CD14-positive monocyte (primary cell): ENCODE measurements around the gene ACTR3. TPM values are rescaled to one million over a fixed set of nuclear protein-coding genes. Genes with fewer than 3 reads are reported as not detected.

ENCODE experiments used
- DNase-seq, 3 donors: peaks; one replicate each; pipeline ENCODE4 v3.0.0-alpha.2; 2011 to 2022
- H2AFZ ChIP-seq: 2 replicates; pipeline ENCODE4 v1.6.0; 2012; ENCODE audit warnings: mild to moderate bottlenecking, low read depth, low read length, inconsistent platforms; ENCODE audit not compliant: insufficient read depth, poor library complexity, severe bottlenecking
- H3K27ac ChIP-seq, 2 donors: 1 replicate in 1 of 2; 2 replicates in 1 of 2; pipeline ENCODE4 v1.5.1; 2012 to 2013; ENCODE audit warnings: low read length in 2 of 2, control low read depth in 1 of 2, inconsistent platforms in 1 of 2, low read depth in 1 of 2, mild to moderate bottlenecking in 1 of 2
- H3K27me3 ChIP-seq, 2 donors: one replicate each; pipeline versions ENCODE4 v1.6.0 to v1.6.1; 2011 to 2013; ENCODE audit warnings: low read length in 2 of 2; ENCODE audit not compliant: control insufficient read depth in 2 of 2, insufficient read depth in 2 of 2
- H3K36me3 ChIP-seq, 2 donors: replicated peaks in 1 of 2; 1 replicate in 1 of 2; 2 replicates in 1 of 2; pipeline versions ENCODE4 v1.5.1 to v1.6.1; 2012 to 2013; ENCODE audit warnings: low read length in 2 of 2, control low read depth in 1 of 2, inconsistent platforms in 1 of 2, mild to moderate bottlenecking in 1 of 2; ENCODE audit not compliant: insufficient read depth in 2 of 2, control insufficient read depth in 1 of 2
- H3K4me1 ChIP-seq, 2 donors: 1 replicate in 1 of 2; 2 replicates in 1 of 2; pipeline versions ENCODE4 v1.5.1 to v1.6.1; 2012 to 2013; ENCODE audit warnings: low read length in 2 of 2, control low read depth in 1 of 2, inconsistent platforms in 1 of 2, mild to moderate bottlenecking in 1 of 2, moderate library complexity in 1 of 2; ENCODE audit not compliant: insufficient read depth in 2 of 2, control insufficient read depth in 1 of 2
- H3K4me2 ChIP-seq: replicated peaks from 2 replicates; pipeline ENCODE3; 2012; ENCODE audit warnings: low read length, moderate library complexity, mild to moderate bottlenecking; ENCODE audit not compliant: poor library complexity, severe bottlenecking; ENCODE audit errors: extremely low read depth
- H3K4me3 ChIP-seq, 3 experiments: fragments of 200-600 bp in 1 of 3; sonication (generic) in 1 of 3; replicated peaks in 1 of 3; 1 replicate in 2 of 3; 2 replicates in 1 of 3; pipeline ENCODE4 v1.5.1; 2011 to 2013; ENCODE audit warnings: low read length in 3 of 3, mild to moderate bottlenecking in 3 of 3, control low read depth in 2 of 3, low read depth in 2 of 3, inconsistent platforms in 1 of 3, moderate library complexity in 1 of 3
- H3K79me2 ChIP-seq: 2 replicates; pipeline ENCODE4 v1.6.0; 2012; ENCODE audit warnings: mild to moderate bottlenecking, control low read depth, inconsistent platforms, low read length, moderate library complexity; ENCODE audit not compliant: insufficient read depth
- H3K9ac ChIP-seq: 2 replicates; pipeline ENCODE4 v1.6.0; 2017; ENCODE audit warnings: low read length, mild to moderate bottlenecking; ENCODE audit not compliant: insufficient read depth, poor library complexity, severe bottlenecking
- H3K9me3 ChIP-seq, 2 donors: replicated peaks in 1 of 2; 1 replicate in 1 of 2; 2 replicates in 1 of 2; pipeline versions ENCODE4 v1.5.1 to v1.6.1; 2012 to 2013; ENCODE audit warnings: low read length in 2 of 2, control low read depth in 1 of 2; ENCODE audit not compliant: control insufficient read depth in 1 of 2, insufficient read depth in 1 of 2
- H4K20me1 ChIP-seq: 2 replicates; pipeline ENCODE4 v1.6.0; 2012; ENCODE audit warnings: mild to moderate bottlenecking, low read length, control low read depth, moderate library complexity; ENCODE audit not compliant: insufficient read depth
- H3K27ac Mint-ChIP-seq, 7 donors: one replicate each; pipeline ENCODE4 v1.8.0; 2020; ENCODE audit warnings: mild to moderate bottlenecking in 7 of 7, mixed read lengths in 7 of 7, moderate library complexity in 6 of 7, inconsistent platforms in 2 of 7
- H3K27me3 Mint-ChIP-seq, 3 donors: one replicate each; pipeline ENCODE4 v1.8.0; 2021 to 2022; ENCODE audit warnings: low read depth in 3 of 3, mild to moderate bottlenecking in 3 of 3, mixed read lengths in 3 of 3, moderate library complexity in 3 of 3, inconsistent platforms in 1 of 3
- H3K36me3 Mint-ChIP-seq, 2 donors: one replicate each; pipeline ENCODE4 v1.8.0; 2020; ENCODE audit warnings: mixed read lengths in 2 of 2, inconsistent platforms in 1 of 2, mild to moderate bottlenecking in 1 of 2
- H3K4me1 Mint-ChIP-seq: one replicate; pipeline ENCODE4 v1.8.0; 2020; ENCODE audit warnings: mild to moderate bottlenecking, mixed read lengths
- H3K4me3 Mint-ChIP-seq, 2 donors: one replicate each; pipeline ENCODE4 v1.8.0; 2020; ENCODE audit warnings: mild to moderate bottlenecking in 2 of 2, mixed read lengths in 2 of 2, moderate library complexity in 1 of 2
- H3K9me3 Mint-ChIP-seq, 7 donors: one replicate each; pipeline ENCODE4 v1.8.0; 2020 to 2022; ENCODE audit warnings: mixed read lengths in 7 of 7, mild to moderate bottlenecking in 6 of 7, moderate library complexity in 6 of 7, inconsistent platforms in 2 of 7
- WGBS: methylation state at CpG from one replicate; pipeline ENCODE4 v1.1.5; 2013; ENCODE audit warnings: missing lambda C conversion rate; ENCODE audit not compliant: insufficient coverage; 5-methylcytosine and 5-hydroxymethylcytosine counted together
- intact Hi-C, 2 donors: fragments of 100-400 bp; cut with micrococcal nuclease; formaldehyde crosslinking; loops; one replicate each; pipeline versions ENCODE4 v1.15.0 to v1.15.1; 2023
- polyA plus RNA-seq, 3 donors: library from polyadenylated mRNA; depleted of rRNA in 1 of 3; unstranded in 2 of 3; stranded (reverse) in 1 of 3; fragments of 300-500 nt in 2 of 3; fragments of >200 nt in 1 of 3; fragmentation: Illumina TruSeq in 2 of 3; gene quantifications; 1 replicate in 2 of 3; 2 replicates in 1 of 3; pipeline ENCODE4 v1.2.3, GENCODE V29; 2012 to 2021
- TF ChIP-seq, protein P1 (sequence below): fragments of 200-600 bp; IDR thresholded peaks from one replicate; pipeline ENCODE4 v1.8.0; 2022; ENCODE audit warnings: antibody characterized with exemption, mild to moderate bottlenecking

The ACTR3 gene
- polyA plus RNA-seq, 3 donors: 103 to 557 (median 464) TPM

DNA sequence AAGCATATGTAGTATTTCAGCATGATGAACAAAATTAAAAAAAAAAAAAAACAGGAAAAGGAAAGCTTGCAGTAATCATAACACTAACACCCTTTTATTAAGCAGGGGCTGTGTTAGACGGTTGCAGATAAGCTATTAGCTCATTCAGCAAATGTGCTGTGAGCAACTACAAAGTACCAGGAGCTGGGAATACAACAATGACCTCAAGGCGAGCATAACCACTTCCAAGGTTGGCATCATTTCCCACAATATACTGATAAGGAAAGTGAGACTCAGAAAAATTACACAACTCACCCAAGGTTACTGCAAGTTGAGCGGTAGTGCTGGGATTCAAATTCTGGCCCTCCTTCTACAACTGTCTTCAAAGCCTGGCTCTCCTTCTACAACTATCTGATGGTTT, 38.2 kb upstream of the ACTR3 start:
- no peak overlapping the region for H3K4me3 Mint-ChIP-seq
- peaks cover 23% of the 10 kb centered on the region for H3K4me1 Mint-ChIP-seq
- no peaks in the 10 kb centered on the region for H3K9me3 ChIP-seq
- TF ChIP-seq, protein P1, sequence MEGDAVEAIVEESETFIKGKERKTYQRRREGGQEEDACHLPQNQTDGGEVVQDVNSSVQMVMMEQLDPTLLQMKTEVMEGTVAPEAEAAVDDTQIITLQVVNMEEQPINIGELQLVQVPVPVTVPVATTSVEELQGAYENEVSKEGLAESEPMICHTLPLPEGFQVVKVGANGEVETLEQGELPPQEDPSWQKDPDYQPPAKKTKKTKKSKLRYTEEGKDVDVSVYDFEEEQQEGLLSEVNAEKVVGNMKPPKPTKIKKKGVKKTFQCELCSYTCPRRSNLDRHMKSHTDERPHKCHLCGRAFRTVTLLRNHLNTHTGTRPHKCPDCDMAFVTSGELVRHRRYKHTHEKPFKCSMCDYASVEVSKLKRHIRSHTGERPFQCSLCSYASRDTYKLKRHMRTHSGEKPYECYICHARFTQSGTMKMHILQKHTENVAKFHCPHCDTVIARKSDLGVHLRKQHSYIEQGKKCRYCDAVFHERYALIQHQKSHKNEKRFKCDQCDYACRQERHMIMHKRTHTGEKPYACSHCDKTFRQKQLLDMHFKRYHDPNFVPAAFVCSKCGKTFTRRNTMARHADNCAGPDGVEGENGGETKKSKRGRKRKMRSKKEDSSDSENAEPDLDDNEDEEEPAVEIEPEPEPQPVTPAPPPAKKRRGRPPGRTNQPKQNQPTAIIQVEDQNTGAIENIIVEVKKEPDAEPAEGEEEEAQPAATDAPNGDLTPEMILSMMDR: no peak
- no peak overlapping the region for H3K27ac ChIP-seq
- no peak for DNase-seq
- peaks cover 16 to 24% of the 10 kb centered on the region in 2 donors for H3K4me1 ChIP-seq
- no peak overlapping the region for H3K27ac Mint-ChIP-seq
- no peaks in the 10 kb centered on the region for H3K27me3 ChIP-seq
- peaks cover 0 to 1% (median 0%) of the 10 kb centered on the region in 7 donors for H3K9me3 Mint-ChIP-seq
- intact Hi-C loops: no loop called here
- no peak overlapping the region for H3K4me3 ChIP-seq
- no peak overlapping the region for H3K9ac ChIP-seq
- H4K20me1 ChIP-seq: no peaks in the 10 kb centered on the region
- no peaks in the 10 kb centered on the region for H3K36me3 Mint-ChIP-seq
- peaks cover 0 to 5% (median 0%) of the 10 kb centered on the region in 3 donors for H3K27me3 Mint-ChIP-seq
- H3K4me2 ChIP-seq: no peak overlapping the region
- H3K79me2 ChIP-seq: no peaks in the 10 kb centered on the region
- no peak overlapping the region for H2AFZ ChIP-seq
- H3K36me3 ChIP-seq: no peaks in the 10 kb centered on the region
- WGBS: no CpG with 5 or more reads among the region's 3 CpGs

DNA sequence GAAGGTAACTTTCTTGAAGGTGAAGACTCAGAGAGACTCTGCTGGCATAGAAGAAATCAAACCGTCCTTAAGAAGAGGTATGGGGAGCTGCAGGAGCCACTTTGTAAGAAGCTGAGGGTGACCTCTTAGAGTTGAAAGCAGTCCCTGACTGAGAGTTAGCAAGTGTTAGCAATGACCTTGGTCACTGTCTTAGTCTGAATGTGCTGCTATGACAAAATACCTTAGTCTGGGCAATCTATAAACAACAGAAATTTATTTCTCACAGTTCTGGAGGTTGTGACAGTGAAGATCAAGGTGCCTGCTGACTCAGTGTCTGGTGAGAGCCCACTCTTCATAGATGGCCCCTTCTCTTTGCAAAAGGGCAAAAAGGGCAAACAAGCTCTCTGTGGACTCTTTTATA, 35.7 kb upstream of the ACTR3 start:
- Histone ChIP-seq H3K27ac (no peak overlapping the region), H3K9me3 (no peaks in the 10 kb centered on the region), H3K79me2 (peaks cover 5% of the 10 kb centered on the region), H3K36me3 (no peaks in the 10 kb centered on the region), H3K4me3 (no peak overlapping the region), H3K27me3 (no peaks in the 10 kb centered on the region), H3K9ac (no peak overlapping the region), H3K4me2 (no peak overlapping the region), H2AFZ (no peak overlapping the region), H4K20me1 (no peaks in the 10 kb centered on the region), H3K4me1 (peaks cover 41 to 50% of the 10 kb centered on the region in 2 donors)
- Mint-ChIP-seq H3K27me3 (peaks cover 0 to 1% (median 0%) of the 10 kb centered on the region in 3 donors), H3K36me3 (no peaks in the 10 kb centered on the region), H3K4me3 (no peak overlapping the region), H3K9me3 (peaks cover 0 to 1% (median 0%) of the 10 kb centered on the region in 7 donors), H3K4me1 (peaks cover 46% of the 10 kb centered on the region), H3K27ac (no peak overlapping the region)
- intact Hi-C loops: no loop called here
- TF ChIP-seq, protein P1: no peak
- DNase-seq: no peak
- WGBS: 100% methylated on average over 1 of the region's 1 CpG
